PFSK-1 (cell line): ENCODE results near the gene XRCC3.

Experiments
- FOXP2 ChIP-seq: optimal IDR thresholded peaks from 2 replicates; pipeline ENCODE3; 2011; ENCODE audit warnings: borderline replicate concordance, control low read depth, inconsistent platforms; ENCODE audit not compliant: insufficient read depth; ENCODE audit errors: extremely low read length, extremely low read depth
- POLR2AphosphoS5 ChIP-seq: IDR thresholded peaks from 2 replicates; pipeline ENCODE4 v1.6.1; 2012; ENCODE audit warnings: low read depth, mild to moderate bottlenecking, control low read depth, low read length, moderate library complexity
- REST ChIP-seq, 2 experiments: IDR thresholded peaks; 2 replicates each; pipeline versions ENCODE4 v1.6.1 to v1.8.0; 2011 to 2012; ENCODE audit warnings: low read depth in 2 of 2, low read length in 2 of 2, control low read depth in 1 of 2, inconsistent platforms in 1 of 2, mild to moderate bottlenecking in 1 of 2, moderate library complexity in 1 of 2; ENCODE audit not compliant: insufficient read depth in 1 of 2
- SIN3A ChIP-seq: IDR thresholded peaks from 2 replicates; pipeline ENCODE4 v1.6.1; 2012; ENCODE audit warnings: mild to moderate bottlenecking, low read length, moderate library complexity, borderline replicate concordance; ENCODE audit not compliant: insufficient read depth
- TAF1 ChIP-seq: IDR thresholded peaks from 2 replicates; pipeline ENCODE4 v1.6.1; 2012; ENCODE audit warnings: low read length, control low read depth, borderline replicate concordance; ENCODE audit not compliant: insufficient read depth

The XRCC3 gene

GRCh38 chr14:103733651-103734050 lies 18.4 kb upstream of the XRCC3 start:
- TF ChIP-seq FOXP2, result no peak
- TF ChIP-seq SIN3A, result no peak
- no peak for TF ChIP-seq TAF1
- no peak for TF ChIP-seq REST (IDR thresholded peaks at IDR 0.05; ENCODE audit: insufficient read depth in 1 of 2, low read depth in 2 of 2, low read length in 2 of 2)
- TF ChIP-seq POLR2AphosphoS5, result no peak

- TF ChIP-seq TAF1 (no peak), FOXP2 (no peak)
Measured at GRCh38 chr14:103732868-103733620, 17.8 kb upstream of the XRCC3 start.

- no peak for TF ChIP-seq REST (IDR thresholded peaks at IDR 0.05; ENCODE audit: insufficient read depth in 1 of 2, low read depth in 2 of 2, low read length in 2 of 2)
- TF ChIP-seq FOXP2, result no peak
- no peak for TF ChIP-seq POLR2AphosphoS5
- TF ChIP-seq SIN3A, result no peak
- TF ChIP-seq TAF1, result no peak
Measured at GRCh38 chr14:103731916-103732867, 16.9 kb upstream of the XRCC3 start.

GRCh38 chr14:103731481-103731880 lies 16.2 kb upstream of the XRCC3 start:
- TF ChIP-seq SIN3A (no peak), FOXP2 (no peak), POLR2AphosphoS5 (no peak), TAF1 (no peak), REST (IDR thresholded peaks at IDR 0.05; ENCODE audit: insufficient read depth in 1 of 2, low read depth in 2 of 2, low read length in 2 of 2) (no peak)

- TF ChIP-seq TAF1 (no peak), SIN3A (no peak), FOXP2 (no peak), POLR2AphosphoS5 (no peak), REST (IDR thresholded peaks at IDR 0.05; ENCODE audit: insufficient read depth in 1 of 2, low read depth in 2 of 2, low read length in 2 of 2) (no peak)
Measured at GRCh38 chr14:103730490-103731035, 15.3 kb upstream of the XRCC3 start.
